Fibroblast of skin of right biceps (primary cell): Measurements from ENCODE around the gene CCDC157.
"Not testable (repeated sequence)": the region's sequence is repeated elsewhere in the genome, so short reads cannot be mapped to it uniquely, and the experiment has no call there.

Experiments
- DNase-seq: peaks from one replicate; pipeline ENCODE4 v3.0.0-alpha.2; 2013

The CCDC157 gene

GRCh38 chr22:30392661-30393321, 36.0 kb downstream of the CCDC157 start:
- DNase-seq = peak; percentile 21

GRCh38 chr22:30393322-30393680, 36.5 kb downstream of the CCDC157 start:
- DNase-seq = no peak

- no peak for DNase-seq
These were observed 37.1 kb downstream of the CCDC157 start for GRCh38 chr22:30393885-30394284.

GRCh38 chr22:30396871-30397655, 40.3 kb downstream of the CCDC157 start, which contains the start of gene SEC14L2:
SEC14L2 (plus strand) TSS chr22:30397018; CDS start chr22:30397117, 99 bp downstream.
- DNase-seq = peak; percentile 62

- DNase-seq = no peak
These were observed 41.1 kb downstream of the CCDC157 start for GRCh38 chr22:30397656-30398635.

GRCh38 chr22:30398685-30399680, 42.2 kb downstream of the CCDC157 start:
- no peak for DNase-seq

GRCh38 chr22:30399718-30400117, 42.9 kb downstream of the CCDC157 start:
- DNase-seq = no peak

GRCh38 chr22:30400159-30400558, 43.4 kb downstream of the CCDC157 start:
- DNase-seq = no peak

GRCh38 chr22:30401024-30401423, 44.2 kb downstream of the CCDC157 start:
- DNase-seq = not testable (repeated sequence)

GRCh38 chr22:30402028-30402765, 45.4 kb downstream of the CCDC157 start:
- no peak for DNase-seq

GRCh38 chr22:30402766-30403104, 45.9 kb downstream of the CCDC157 start:
- DNase-seq = not testable (repeated sequence)

- DNase-seq = no peak
These were observed 47.5 kb downstream of the CCDC157 start for GRCh38 chr22:30404307-30404706.

- no peak for DNase-seq
These were observed 48.9 kb downstream of the CCDC157 start for GRCh38 chr22:30405731-30406130.

- DNase-seq = no peak
These were observed 49.6 kb downstream of the CCDC157 start for GRCh38 chr22:30406400-30406799.

- DNase-seq = peak; percentile 84
These were observed 51.7 kb downstream of the CCDC157 start for GRCh38 chr22:30408388-30409102.

- DNase-seq = no peak
These were observed 55.0 kb downstream of the CCDC157 start for GRCh38 chr22:30411780-30412179.

- DNase-seq = no peak
These were observed 56.2 kb downstream of the CCDC157 start for GRCh38 chr22:30413001-30413400.

- DNase-seq = no peak
These were observed 57.1 kb downstream of the CCDC157 start for GRCh38 chr22:30413745-30414524.

GRCh38 chr22:30414525-30415047, 57.8 kb downstream of the CCDC157 start:
- DNase-seq = no peak
